ENCODE measurements around the gene MYH9.
"Not testable (repeated sequence)": the region's sequence is repeated elsewhere in the genome, so short reads cannot be mapped to it uniquely, and the experiment has no call there.

The MYH9 gene

DNA sequence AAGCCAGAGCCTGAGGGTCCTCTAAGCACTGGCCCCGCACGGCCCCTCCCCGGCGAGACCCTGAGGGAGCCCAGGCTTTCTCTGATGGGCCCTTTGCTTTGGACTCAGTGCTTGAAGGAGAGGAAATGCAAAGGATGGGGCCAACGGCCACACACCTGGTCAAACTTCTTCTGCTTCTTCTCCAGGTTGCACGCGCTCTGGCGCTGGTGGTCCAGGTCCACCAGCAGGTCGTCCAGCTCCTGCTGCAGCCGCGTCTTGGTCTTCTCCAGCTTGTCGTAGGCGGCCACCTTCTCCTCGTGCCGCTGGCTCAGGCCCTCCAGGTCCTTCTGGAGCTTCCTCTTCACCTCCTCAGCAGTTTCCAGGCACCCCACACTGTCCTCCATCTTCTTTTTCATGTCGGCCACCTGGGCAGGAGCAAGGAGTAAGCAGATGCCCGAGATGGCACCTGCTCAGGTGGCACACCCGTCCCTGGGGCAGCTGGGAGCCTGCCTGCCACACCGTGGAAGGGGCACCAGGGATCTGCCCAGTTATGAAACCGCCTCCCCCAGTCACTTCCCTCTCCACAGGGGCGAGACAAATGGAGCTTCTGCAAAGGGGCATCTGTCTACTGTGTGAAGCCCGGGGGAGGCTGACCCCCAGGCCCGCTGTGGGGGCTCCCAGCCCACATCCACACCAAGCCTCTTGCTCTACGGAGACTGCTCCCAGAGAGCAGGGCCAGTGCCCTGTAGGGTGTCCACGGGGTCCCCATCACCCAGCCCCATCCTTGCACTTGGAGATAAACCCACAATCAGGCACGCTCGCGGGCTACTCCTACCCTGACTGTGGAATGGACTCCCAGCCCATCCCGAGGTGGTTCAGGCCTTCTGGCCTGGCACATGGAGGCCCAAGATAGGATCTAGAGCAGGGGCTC is 95.7 kb downstream of the MYH9 start:
- no peak for DNase-seq (ENCODE audit: low read depth)

DNA sequence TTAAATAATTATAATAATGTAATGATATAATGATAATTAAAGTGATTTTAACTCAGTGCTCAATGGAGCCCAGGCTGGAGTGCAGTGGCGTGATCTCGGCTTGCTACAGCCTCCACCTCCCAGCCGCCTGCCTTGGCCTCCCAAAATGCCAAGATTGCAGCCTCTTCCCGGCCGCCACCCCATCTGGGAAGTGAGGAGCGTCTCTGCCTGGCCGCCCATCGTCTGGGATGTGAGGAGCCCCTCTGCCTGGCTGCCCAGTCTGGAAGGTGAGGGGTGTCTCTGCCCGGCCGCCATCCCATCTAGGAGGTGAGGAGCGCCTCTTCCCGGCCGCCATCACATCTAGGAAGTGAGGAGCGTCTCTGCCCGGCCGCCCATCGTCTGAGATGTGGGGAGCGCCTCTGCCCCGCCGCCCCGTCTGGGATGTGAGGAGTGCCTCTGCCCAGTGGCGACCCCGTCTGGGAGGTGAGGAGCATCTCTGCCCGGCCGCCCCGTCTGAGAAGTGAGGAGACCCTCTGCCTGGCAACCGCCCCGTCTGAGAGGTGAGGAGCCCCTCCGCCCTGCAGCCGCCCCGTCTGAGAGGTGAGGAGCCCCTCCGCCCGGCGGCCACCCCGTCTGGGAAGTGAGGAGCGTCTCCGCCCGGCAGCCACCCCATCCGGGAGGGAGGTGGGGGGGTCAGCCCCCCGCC is 97.2 kb downstream of the MYH9 start:
- not testable (repeated sequence) for DNase-seq (ENCODE audit: low read depth)

- DNase-seq (ENCODE audit: low read depth), result peak; percentile 34
Observed at GRCh38 chr22:36289948-36290371, 97.8 kb downstream of the MYH9 start.

GRCh38 chr22:36289406-36289870 is 98.3 kb downstream of the MYH9 start:
- DNase-seq (ENCODE audit: low read depth), result no peak

DNA sequence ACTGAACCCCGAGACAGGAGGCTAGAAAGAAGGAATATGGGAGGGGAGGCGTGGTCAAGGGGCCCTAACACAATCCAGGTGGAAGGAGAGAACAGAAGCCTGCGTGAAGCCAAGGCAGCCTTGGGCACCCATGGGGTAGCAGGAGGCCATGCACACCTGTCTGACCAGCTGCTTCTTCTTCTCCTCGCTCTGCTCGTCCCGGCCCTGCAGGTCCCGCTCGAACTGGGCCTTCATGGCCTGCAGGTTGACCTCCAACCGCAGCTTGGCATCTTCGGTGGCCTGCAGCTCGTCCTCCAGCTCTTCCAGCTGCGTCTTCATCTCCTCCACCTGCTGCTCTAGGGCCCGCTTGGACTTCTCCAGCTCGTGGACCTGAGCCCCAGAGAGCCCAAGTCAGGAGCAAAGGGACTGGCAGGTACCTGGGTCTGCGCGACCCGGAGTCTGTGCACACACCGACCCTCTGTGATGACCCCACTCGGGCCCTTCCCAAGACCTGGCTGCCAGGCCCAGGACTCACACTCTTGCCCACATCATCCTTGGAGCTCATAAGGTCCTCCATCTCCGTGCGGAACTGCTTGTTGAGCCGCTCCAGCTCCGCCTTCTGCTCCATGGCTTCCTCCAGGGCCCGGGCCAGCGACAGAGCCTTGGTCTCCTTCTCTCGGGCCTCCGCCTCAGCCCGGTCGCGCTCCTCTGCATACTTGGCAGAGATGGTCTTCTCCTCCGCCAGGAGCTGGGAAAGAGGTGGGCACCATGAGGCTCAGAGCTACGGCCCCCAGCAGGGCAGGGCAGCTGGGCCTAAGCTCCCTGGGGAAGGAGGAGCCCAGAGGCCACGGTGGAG is 99.0 kb downstream of the MYH9 start:
- DNase-seq (ENCODE audit: low read depth), result no peak

DNA sequence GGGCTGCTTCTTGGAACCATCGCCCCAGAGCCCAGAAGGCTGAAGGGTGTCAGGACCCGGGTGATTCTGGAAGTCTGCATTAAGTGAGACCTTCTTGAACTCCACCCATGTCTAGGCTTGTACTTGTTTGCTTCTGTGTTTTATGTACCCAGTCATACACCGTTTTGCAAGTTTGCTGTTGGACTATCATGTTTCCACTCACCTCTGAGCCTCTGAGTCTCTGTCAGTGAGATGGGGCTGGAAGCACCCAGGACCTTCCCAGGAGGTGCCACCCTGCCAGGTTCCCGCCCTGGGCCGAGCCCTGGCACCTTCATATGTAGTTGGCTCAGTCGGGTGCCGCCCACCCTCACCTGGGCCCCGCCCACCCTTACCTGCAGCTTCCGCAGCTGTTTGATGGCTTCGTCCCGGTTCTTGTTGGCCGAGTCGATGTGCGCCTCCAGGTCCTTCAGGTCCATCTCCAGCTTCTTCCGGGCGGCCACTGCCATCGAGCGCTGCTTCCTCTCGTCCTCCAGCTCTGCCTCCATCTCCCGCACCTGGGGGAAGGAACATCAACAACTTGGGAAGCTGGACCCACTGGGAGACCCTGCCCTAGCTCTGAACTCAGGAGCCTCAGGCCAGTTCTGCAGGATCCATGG is 99.8 kb downstream of the MYH9 start:
- no peak for DNase-seq (ENCODE audit: low read depth)

- DNase-seq (ENCODE audit: low read depth), result peak; percentile 34
Observed at GRCh38 chr22:36286096-36286957, 101.4 kb downstream of the MYH9 start.

- DNase-seq (ENCODE audit: low read depth), result no peak
Observed at GRCh38 chr22:36285545-36285944, 102.2 kb downstream of the MYH9 start.

- DNase-seq (ENCODE audit: low read depth), result no peak
Observed at GRCh38 chr22:36285017-36285416, 102.8 kb downstream of the MYH9 start.

DNA sequence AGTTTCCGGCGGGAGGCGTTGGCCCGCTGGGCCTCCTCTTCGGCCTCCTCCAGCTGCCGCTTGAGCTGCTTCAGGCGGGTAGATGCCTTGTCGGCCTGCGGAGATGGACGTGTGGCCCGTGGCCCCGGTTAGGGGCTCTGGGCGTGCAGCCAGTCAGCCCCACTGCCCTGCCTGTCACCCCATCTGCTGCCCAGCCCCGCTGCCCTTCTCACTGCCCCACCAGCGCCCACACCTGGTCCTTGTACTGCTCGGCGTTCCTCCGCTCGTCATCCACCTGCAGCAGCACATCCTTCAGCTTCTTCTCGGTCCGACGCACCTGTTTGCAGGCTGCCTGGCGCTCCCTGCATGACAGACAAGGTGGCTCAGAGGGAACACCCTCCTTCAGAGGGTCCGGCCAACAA is 103.6 kb downstream of the MYH9 start:
- DNase-seq (ENCODE audit: low read depth), result no peak

GRCh38 chr22:36282328-36282831 is 105.4 kb downstream of the MYH9 start:
- DNase-seq (ENCODE audit: low read depth), result no peak

DNA sequence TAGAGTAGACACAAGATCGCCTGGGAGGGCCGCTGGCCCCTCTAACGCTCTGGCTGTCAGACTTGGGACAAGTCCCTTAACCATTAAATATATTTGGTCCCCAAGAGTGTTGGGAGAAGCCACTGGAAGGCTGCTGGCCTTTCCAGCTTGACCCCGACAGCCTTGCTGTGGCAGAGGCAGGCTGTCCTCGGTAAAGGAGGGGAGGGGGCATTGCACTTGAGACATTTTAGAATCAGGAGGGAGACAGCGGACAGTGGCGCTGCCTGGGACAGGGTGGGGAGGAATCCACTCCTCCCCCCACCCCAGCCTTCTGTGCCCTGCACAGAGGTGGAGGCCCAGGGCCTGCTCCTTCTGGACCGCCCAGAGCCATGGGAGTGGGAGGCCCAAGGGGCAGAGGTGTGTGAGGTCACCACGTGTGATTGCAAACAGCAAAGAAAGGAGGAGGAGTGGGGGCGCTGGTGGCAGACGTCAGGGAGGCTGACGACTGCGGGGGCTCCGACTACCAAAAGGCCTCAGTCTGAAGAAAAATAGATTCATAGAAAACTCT is 105.9 kb downstream of the MYH9 start:
- no peak for DNase-seq (ENCODE audit: low read depth)

DNA sequence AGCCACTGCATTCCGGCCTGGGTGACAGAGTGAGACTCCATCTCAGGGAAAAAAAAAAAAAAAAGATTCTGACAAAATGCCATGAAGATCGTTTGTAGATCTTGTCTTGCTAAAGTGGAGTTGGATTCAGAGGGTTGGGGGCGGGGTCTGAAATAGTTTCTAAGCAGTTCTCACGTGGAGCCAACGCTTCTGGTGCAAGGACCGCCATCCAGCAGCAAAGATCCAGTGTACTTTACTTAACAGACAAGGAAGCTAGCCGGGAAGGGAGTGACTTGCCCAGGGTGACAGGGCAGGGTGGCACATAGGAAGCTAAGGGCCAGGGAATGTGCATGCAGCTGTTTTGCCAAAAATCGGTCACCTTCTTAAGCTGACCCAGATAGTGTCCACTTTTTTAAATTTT is 107.4 kb downstream of the MYH9 start:
- no peak for DNase-seq (ENCODE audit: low read depth)

DNA sequence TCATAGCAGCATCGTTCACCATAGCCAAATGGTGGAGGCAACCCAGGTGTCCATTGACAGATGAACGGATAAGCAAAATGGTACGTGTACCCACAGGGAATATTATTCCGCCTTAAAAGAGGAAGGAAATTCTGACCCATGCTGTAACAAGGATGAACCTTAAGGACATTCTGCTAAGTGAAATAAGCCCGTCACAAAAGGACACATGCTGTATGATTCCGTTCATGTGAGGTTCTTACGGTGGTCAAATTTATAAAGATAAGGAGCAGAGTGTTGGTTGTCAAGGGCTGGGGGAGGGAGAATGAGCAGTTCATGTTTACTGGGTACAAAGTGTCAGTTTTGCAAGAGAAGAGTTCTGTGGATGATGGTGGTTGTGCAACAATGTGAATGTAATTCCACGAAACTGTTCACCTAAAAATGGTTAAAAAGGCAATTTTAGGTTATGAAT is 108.5 kb downstream of the MYH9 start:
- no peak for DNase-seq (ENCODE audit: low read depth)

DNA sequence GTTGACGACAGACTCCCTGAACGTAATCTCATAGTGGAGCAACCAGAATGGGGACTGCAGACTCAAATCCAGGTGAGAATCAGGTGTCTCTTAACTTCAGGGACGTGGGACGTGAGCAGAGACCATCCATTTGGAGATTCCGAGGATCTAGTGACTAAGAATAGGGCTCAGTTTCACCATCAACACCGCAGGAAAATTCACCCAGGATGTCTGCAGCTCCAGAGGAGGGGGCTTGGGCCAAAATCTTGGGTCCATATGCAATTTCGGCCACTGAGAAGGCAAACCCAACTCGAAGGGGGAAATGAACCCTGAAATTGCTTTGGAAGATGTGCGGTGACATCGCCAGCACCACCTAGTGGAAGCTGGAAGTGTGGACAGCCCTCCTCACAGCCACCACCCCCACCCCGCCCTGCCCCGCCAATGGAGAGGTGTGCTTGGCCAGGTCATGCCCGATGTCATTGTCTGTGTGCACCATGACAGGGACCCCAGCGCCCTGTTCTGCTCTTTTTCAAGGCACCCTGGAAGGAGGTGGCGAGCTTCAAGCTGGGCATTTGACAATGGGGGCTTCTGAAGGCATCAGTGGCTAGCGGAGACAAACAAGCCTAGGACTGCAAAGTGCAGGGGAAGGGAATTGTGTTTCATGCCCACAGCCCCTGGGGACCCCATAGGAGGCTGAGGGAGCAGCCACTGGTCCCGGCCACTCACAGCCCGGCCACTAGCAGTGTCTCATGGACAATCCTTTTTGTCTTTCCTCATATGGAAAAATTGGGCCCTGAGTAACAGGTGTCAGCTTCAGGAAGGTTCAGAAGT is 110.1 kb downstream of the MYH9 start:
- peak; percentile 41 for DNase-seq (ENCODE audit: low read depth)

DNA sequence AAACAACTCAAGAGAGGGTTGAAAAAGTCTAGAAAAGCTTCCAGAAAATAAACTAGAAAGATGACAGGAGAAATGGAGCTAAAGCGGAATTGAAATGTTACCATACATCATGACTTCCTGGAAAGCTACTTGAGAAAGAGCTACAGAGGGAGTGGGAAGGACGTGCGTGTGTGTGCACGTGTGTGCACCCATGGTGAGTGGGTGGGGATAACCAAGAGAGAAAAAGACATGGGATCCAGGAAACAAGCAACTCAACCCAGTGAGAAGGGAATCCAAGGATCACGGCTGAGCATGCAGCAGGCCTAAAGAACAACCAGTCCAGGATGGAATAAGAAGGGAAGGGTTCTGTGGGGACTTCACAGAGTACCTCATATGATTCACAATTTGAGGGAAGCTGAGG is 113.2 kb downstream of the MYH9 start:
- DNase-seq (ENCODE audit: low read depth), result no peak

DNA sequence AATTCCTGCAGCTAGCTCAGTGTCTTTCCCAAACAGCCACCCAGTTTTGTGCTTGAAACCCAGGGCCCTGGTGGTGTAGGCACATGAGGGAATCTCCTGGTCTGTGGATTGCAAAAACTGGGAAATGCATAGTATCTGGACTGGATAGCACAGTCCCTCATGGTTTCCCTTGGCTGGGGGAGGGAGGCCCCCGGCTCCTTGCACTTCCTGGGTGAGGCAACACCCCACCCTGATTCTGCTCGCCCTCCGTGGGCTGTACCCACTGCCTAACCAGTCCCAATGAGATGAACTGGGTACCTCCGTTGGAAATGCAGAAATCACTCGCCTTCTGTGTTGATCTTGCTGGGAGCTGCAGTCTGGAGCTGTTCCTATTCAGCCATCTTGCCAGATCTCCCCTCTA is 115.8 kb downstream of the MYH9 start:
- not testable (repeated sequence) for DNase-seq (ENCODE audit: low read depth)

DNA sequence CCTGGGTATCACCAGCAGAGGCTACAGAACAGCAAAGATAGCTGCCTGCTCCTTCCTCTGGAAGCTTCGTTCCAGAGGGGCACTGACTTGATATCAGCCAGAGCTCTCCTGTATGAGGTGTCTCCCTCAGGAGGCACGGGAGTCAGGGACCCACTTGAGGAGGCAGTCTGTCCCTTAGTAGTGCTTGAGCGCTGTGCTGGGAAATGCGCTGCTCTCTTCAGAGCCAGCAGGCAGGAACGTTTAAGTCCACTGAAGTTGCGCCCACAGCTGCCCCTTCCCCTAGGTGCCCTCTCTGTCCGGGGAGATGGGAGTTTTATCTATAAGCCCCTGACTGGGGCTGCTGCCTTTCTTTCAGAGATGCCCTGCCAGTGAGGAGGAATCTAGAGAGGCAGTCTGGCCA is 116.5 kb downstream of the MYH9 start:
- not testable (repeated sequence) for DNase-seq (ENCODE audit: low read depth)

DNA sequence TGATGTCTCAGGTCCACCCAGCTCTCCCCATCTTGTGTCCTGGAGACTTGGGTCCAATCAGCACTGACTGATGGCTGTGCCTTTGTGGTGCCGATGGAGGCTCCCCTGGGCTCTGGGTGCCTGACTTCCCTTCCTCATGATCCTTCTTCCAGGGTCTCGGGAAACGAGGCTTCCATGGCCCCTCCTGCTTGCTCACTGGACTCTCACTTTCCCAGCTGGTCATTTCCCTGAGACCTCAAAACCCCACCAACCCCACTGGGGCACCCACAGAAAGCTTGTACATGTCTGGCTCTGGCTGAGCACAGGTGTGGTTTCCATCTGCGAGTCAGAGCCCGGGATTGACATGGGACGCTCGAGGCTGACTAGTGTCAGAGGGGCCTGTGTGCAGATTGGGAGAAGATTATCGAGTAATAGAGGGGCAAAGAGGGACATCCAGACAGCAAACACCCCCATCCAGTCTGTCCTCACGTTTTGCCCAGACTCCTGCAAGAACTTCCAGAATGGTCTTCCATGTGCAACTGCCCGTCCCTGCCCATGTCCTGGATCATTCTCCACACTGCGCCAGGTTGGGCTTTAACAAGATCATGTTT is 119.8 kb downstream of the MYH9 start:
- DNase-seq (ENCODE audit: low read depth), result no peak
